Lower lobe of right lung (tissue), 2 donors: Measurements from ENCODE around the gene DDX19B. TPM values are rescaled to one million over a fixed set of nuclear protein-coding genes. Genes with fewer than 3 reads are reported as not detected.
"Not testable (repeated sequence)": the region's sequence is repeated elsewhere in the genome, so short reads cannot be mapped to it uniquely, and the experiment has no call there.

ENCODE experiments used
- ATAC-seq, 2 donors: fragments of 200-7000 bp; cut with Tn5 transposase; one replicate each; pipeline ENCODE4 v1.9.1; 2020 to 2022; ENCODE audit warnings: mild to moderate bottlenecking in 2 of 2, moderate library complexity in 2 of 2
- DNase-seq: peaks from one replicate; pipeline ENCODE4 v3.0.0-alpha.2; 2020
- H3K27ac ChIP-seq: fragments of 200-600 bp; one replicate; pipeline ENCODE4 v1.8.0; 2022
- H3K27me3 ChIP-seq: fragments of 200-600 bp; one replicate; pipeline ENCODE4 v1.8.0; 2022; ENCODE audit warnings: low read depth
- H3K36me3 ChIP-seq: fragments of 200-600 bp; one replicate; pipeline ENCODE4 v1.8.0; 2022; ENCODE audit warnings: mild to moderate bottlenecking
- H3K4me1 ChIP-seq: fragments of 200-600 bp; one replicate; pipeline ENCODE4 v1.8.0; 2022
- H3K4me3 ChIP-seq: fragments of 200-600 bp; one replicate; pipeline ENCODE4 v1.8.0; 2022; ENCODE audit warnings: mild to moderate bottlenecking
- H3K9me3 ChIP-seq: fragments of 200-600 bp; one replicate; pipeline ENCODE4 v1.8.0; 2022
- intact Hi-C: fragments of 100-400 bp; cut with DNase I; formaldehyde crosslinking; loops from one replicate; pipeline ENCODE4 v1.11.0; 2022
- total RNA-seq: library from RNA; stranded (reverse); fragmentation: NEBNext Ultra II Directional; extraction: Animal tissue kit (Norgen Biotek cat#: 25700); gene quantifications from one replicate; pipeline ENCODE4 v1.2.1, GENCODE V29; 2021
- TF ChIP-seq, protein P1 (sequence below): fragments of 200-600 bp; IDR thresholded peaks from one replicate; pipeline ENCODE4 v1.8.0; 2022; ENCODE audit warnings: antibody characterized with exemption, mild to moderate bottlenecking
- donor health status: DM: no; HTN: yes; CAD: no; lungs with severe emphysema.

Gene DDX19B
- total RNA-seq, 1 donor from 2014 or later, result 28.3 TPM

GRCh38 chr16:70349783-70350182 lies 50.8 kb downstream of the DDX19B start:
- no peak overlapping the region for H3K27ac ChIP-seq
- no peaks in the 10 kb centered on the region for H3K9me3 ChIP-seq
- H3K36me3 ChIP-seq, result peaks cover 53% of the 10 kb centered on the region
- no peak overlapping the region for H3K4me3 ChIP-seq
- DNase-seq, result no peak
- H3K4me1 ChIP-seq, result peaks cover 23% of the 10 kb centered on the region
- ATAC-seq, result no peak
- intact Hi-C loops, result no loop called here
- TF ChIP-seq, protein P1, sequence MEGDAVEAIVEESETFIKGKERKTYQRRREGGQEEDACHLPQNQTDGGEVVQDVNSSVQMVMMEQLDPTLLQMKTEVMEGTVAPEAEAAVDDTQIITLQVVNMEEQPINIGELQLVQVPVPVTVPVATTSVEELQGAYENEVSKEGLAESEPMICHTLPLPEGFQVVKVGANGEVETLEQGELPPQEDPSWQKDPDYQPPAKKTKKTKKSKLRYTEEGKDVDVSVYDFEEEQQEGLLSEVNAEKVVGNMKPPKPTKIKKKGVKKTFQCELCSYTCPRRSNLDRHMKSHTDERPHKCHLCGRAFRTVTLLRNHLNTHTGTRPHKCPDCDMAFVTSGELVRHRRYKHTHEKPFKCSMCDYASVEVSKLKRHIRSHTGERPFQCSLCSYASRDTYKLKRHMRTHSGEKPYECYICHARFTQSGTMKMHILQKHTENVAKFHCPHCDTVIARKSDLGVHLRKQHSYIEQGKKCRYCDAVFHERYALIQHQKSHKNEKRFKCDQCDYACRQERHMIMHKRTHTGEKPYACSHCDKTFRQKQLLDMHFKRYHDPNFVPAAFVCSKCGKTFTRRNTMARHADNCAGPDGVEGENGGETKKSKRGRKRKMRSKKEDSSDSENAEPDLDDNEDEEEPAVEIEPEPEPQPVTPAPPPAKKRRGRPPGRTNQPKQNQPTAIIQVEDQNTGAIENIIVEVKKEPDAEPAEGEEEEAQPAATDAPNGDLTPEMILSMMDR, result no peak
- no peaks in the 10 kb centered on the region for H3K27me3 ChIP-seq

DNA sequence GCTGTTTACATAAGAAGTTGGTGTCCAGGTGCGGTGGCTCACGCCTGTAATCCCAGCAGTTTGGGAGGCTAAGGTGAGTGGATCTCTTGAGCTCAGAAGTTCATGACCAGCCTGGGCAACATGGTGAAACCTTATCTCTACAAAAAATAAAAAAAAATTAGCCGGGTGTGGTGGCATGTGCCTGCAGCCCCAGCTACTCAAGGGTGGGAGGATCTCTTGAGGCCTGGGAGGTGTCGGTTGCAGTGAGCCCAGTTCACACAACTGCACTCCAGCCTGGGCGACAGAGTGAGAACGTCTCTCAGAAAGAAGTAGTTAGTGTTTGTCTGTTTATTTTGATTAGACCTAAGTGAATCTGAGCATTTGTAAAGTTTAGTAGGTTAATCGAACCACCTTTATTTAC lies 60.6 kb downstream of the DDX19B start:
- Histone ChIP-seq H3K27me3 (no peaks in the 10 kb centered on the region), H3K36me3 (peaks cover 100% of the 10 kb centered on the region), H3K9me3 (no peaks in the 10 kb centered on the region), H3K4me3 (no peak overlapping the region), H3K27ac (no peak overlapping the region), H3K4me1 (no peaks in the 10 kb centered on the region)
- TF ChIP-seq, protein P1, result no peak
- ATAC-seq, result no peak
- no peak for DNase-seq
- intact Hi-C loops, result no loop called here

DNA sequence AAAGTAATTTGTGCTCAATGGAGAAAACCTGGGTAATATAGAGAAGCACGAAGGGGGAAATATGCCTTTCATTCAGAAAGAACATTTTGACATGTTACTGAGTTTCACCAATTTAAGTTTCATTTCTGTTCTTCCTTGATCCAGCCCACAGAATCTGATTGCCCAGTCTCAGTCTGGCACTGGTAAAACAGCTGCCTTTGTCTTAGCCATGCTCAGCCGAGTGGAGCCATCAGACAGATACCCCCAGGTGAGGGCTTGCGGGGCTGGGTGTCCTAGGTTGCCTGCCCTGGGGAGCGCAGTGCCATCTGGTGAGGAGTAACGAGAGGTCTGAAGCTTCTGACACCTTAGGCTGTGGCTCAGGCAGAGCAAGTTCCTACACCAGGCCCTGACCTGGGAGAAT lies 65.4 kb downstream of the DDX19B start:
- no peaks in the 10 kb centered on the region for H3K9me3 ChIP-seq
- H3K27ac ChIP-seq, result no peak overlapping the region
- no peak for DNase-seq
- intact Hi-C loops, result no loop called here
- H3K4me1 ChIP-seq, result no peaks in the 10 kb centered on the region
- H3K4me3 ChIP-seq, result no peak overlapping the region
- no peaks in the 10 kb centered on the region for H3K27me3 ChIP-seq
- no peak for ATAC-seq
- TF ChIP-seq, protein P1, result no peak
- peaks cover 100% of the 10 kb centered on the region for H3K36me3 ChIP-seq

DNA sequence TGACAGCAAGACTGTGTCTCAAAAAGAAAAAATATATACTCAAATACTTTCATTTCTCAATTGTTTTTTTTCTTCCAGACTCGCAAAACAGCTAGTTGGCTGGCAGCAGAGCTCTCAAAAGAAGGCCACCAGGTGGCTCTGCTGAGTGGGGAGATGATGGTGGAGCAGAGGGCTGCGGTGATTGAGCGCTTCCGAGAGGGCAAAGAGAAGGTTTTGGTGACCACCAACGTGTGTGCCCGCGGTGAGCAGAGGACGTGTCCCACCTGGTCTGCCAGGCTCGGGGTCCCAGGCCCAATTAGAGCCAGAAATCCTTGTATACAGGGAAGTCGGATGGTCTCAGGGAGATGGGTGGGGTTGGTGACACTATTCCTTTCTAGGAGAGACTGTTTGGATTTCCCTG lies 71.2 kb downstream of the DDX19B start:
- H3K4me1 ChIP-seq, H3K27ac ChIP-seq, H3K9me3 ChIP-seq, H3K4me3 ChIP-seq, DNase-seq, intact Hi-C loops, H3K27me3 ChIP-seq: not testable (repeated sequence)
- TF ChIP-seq, protein P1, result peak; percentile 56
- peak; percentile 49 to 60 for ATAC-seq
- peaks cover 97% of the 10 kb centered on the region for H3K36me3 ChIP-seq

DNA sequence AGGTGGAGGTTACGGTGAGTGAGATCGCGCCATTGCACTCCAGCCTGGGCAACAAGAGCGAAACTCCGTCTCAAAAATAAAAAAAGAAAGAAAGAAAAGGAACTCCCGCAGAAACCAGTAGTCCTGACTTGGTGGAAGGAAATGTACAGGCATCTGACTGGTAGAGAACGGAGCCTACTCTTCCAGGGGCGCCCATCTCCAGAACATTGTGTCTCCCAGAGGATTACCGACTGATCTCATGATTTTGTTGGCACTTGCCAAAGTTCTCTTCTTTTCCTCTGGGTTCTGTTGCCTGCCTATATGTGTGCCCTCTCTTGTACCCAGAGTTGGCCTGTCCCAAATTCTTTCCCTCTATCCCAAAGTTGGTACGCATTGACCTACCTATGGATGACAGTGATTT lies 71.9 kb downstream of the DDX19B start:
- DNase-seq, result no peak
- ATAC-seq, result no peak
- Histone ChIP-seq H3K36me3 (peaks cover 97% of the 10 kb centered on the region), H3K4me1 (no peaks in the 10 kb centered on the region), H3K27me3 (no peaks in the 10 kb centered on the region), H3K9me3 (no peaks in the 10 kb centered on the region), H3K27ac (no peak overlapping the region), H3K4me3 (no peak overlapping the region)
- TF ChIP-seq, protein P1, result no peak
- intact Hi-C loops, result no loop called here
